ENCODE measurements around the gene PTGDS.

The PTGDS gene

DNA sequence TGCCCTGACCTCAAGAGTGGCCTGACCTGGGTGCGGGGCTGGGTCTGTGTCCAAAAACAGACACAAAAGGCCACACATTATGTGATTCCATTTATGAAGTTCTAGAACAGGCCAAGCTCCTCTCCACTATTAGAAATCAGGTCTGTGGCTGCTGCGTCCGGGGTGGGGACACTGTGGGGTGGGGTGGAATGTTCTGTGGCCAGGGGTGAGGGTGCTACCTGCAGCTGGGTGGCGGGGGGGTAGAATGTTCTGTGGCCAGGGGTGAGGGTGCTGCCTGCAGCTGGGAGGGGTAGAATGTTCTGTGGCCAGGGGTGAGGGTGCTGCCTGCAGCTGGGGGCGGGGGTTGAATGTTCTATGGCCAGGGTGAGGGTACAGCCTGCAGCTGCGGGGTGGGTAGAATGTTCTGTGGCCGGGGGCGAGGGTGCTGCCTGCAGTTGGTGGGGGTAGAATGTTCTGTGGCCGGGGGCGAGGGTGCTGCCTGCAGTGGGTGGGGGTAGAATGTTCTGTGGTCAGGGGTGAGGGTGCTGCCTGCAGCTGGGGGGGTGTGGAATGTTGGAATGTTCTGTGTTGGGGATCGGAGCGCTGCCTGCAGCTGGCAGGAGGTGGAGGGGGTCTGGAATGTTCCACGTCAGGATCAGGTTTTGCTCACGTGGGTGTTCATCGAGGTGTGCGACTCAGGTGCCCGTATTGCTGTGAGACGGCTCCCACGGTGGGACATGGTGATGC is 16.9 kb upstream of the PTGDS start:
- H3K4me3 Mint-ChIP-seq, result no peak overlapping the region

DNA sequence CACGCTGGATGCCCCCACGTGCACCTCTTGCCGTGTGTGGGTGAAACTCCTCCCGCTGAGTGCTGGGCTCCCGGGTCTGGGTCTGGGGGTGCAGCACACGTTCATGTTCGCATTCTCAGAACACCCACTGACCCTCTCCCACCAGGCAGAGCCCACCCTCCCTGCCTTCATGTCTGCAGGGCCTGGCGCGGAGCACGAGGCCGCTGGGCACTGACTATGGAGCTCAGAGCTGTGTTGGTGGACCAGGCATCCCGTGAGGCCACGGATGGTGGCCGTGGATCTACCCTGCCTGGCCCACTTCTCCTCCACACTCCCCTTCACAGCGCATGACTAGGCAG is 16.4 kb upstream of the PTGDS start:
- no peak overlapping the region for H3K4me3 Mint-ChIP-seq
- no peaks in the 10 kb centered on the region for H3K27me3 Mint-ChIP-seq

More for the DNA sequence above, 16.9 kb upstream of the PTGDS start:
- Mint-ChIP-seq H3K36me3 (ENCODE audit: low read depth) (no peaks in the 10 kb centered on the region), H3K9me3 (peaks cover 8% of the 10 kb centered on the region), H3K4me1 (ENCODE audit: low read depth) (peaks cover 21% of the 10 kb centered on the region), H3K27ac (no peak overlapping the region), H3K27me3 (no peaks in the 10 kb centered on the region)

DNA sequence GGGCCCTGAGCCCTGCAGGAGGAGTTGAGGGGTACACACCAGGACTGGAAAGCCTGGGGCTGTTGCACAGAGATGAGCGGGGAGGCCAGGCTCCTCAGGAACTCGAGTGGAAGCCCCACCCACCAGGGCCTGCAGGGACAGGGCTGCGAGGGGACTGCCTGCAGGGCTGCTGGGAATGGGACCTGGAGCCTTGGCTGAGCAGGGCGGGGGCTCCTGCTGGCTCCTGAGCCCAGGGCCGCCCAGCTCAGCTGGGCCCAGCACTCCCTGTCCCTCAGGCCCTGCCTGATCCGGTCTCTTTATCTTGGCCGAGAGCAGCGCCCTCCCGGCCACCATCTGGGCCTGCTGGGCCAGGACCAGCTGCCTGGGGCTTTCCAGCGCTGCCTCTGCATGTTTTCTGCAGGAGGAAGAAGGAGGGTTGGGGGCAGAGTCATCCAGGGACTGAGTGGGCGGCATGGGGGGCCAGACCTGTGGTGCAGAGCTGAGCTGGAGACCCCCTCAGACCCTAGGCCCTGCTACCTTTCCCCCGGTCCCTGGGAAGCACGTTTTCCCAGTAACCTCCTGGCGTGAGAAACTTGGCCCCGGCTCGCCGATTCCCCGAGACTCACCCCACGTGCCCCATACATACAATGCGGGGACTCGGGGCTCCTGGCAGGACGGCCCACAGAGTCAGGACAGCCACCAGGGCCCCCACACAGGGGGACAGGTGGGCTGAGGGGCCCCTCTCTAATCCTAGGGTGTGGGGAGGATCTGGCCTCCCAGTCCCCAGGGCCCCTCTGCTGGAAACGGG is 15.8 kb upstream of the PTGDS start:
- Mint-ChIP-seq H3K9me3 (peaks cover 3% of the 10 kb centered on the region), H3K27me3 (no peaks in the 10 kb centered on the region), H3K4me3 (no peak overlapping the region), H3K27ac (no peak overlapping the region), H3K4me1 (ENCODE audit: low read depth) (peaks cover 31% of the 10 kb centered on the region), H3K36me3 (ENCODE audit: low read depth) (no peaks in the 10 kb centered on the region)

More for the DNA sequence above, 16.4 kb upstream of the PTGDS start:
- Mint-ChIP-seq H3K36me3 (ENCODE audit: low read depth) (no peaks in the 10 kb centered on the region), H3K4me1 (ENCODE audit: low read depth) (peaks cover 26% of the 10 kb centered on the region), H3K27ac (no peak overlapping the region), H3K9me3 (peaks cover 8% of the 10 kb centered on the region)

DNA sequence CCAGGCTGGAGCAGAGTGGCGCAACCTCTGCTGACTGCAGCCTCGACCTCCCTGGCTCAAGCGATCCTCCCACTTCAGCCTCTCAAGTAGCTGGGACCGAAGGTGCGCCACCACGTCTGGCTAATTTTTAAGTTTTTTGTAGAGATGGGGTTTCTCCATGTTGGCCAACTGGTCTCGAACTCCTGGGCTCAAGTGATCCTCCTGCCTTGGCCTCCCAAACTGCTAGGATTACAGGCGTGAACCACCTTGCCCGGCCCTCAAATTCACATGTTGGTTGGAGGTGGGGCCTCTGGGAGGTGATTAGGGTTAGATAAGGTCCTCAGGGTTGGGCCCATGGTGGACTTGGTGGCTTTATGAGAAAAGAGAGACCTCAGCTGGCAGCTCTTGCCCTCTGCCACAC is 15.1 kb upstream of the PTGDS start:
- Mint-ChIP-seq H3K4me1 (ENCODE audit: low read depth) (peaks cover 32% of the 10 kb centered on the region), H3K27me3 (no peaks in the 10 kb centered on the region), H3K27ac (no peak overlapping the region), H3K4me3 (no peak overlapping the region), H3K36me3 (ENCODE audit: low read depth) (no peaks in the 10 kb centered on the region), H3K9me3 (no peaks in the 10 kb centered on the region)

DNA sequence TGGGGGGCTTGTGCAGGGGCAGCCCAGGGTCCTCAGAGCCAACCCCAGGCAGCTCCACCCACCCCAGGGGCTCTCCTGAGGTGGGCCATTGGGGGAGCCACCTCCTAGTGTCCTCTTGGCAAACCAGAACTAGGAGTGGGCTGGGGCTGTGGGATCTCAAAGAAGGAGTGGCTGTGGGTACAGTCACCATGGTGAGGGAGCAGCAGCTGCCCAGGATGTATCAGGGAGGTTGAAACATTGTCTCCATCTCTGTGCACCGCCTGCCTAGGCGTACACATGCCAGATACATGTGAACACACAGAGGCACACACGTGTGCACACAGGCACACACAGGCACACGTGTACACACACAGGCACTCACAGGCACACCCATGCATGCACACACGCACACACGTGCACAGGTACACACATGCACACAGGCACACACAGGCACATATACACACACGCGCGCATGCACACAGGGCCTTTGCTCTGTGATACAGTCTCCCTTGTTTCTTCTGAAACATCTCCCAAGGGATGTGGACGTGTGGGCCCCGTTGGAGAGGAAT is 14.5 kb upstream of the PTGDS start:
- Mint-ChIP-seq H3K36me3 (ENCODE audit: low read depth) (no peaks in the 10 kb centered on the region), H3K9me3 (no peaks in the 10 kb centered on the region), H3K27me3 (no peaks in the 10 kb centered on the region), H3K27ac (no peak overlapping the region), H3K4me1 (ENCODE audit: low read depth) (peaks cover 32% of the 10 kb centered on the region), H3K4me3 (no peak overlapping the region)

DNA sequence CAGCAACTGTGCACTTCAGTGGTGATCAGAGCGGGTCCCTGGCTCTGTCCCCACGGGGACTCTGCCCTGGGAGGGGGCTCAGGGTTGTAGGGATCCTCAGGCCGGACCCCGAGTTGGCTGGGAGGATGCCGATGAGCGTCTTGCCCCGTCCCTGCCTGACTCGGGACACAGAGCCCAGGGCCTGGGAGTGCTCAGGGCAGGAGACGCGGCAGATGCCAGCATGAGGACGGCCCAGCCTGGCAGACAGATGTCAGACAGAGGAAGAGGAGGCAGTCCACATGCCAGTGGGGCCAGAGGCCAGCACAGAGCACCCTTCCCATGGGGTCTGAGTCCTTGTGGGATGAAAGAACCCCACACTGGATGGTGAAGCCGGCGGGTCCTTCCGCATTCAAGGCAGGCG is 14.0 kb upstream of the PTGDS start:
- Mint-ChIP-seq H3K36me3 (ENCODE audit: low read depth) (no peaks in the 10 kb centered on the region), H3K27me3 (no peaks in the 10 kb centered on the region), H3K4me3 (no peak overlapping the region), H3K9me3 (no peaks in the 10 kb centered on the region), H3K4me1 (ENCODE audit: low read depth) (peaks cover 32% of the 10 kb centered on the region), H3K27ac (no peak overlapping the region)

DNA sequence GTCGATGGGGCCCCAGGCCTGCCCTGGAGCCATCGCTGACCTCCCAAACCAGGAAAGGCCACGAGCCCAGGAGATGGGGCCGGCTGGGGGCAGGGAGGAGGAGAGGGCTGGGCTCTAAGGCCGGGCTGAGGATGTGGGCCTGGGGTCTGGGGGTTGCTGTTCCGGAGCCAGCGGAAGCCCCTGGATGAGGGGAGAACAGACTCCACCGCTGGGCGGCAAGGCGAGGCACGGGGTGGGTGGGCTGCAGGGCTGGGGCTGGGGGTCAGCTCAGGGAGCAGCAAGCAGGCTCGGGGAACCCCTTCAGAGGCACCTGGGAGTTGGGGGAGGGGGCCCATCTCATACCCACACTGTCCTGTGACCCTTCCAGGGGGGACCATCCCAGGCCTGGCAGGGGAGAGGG is 13.6 kb upstream of the PTGDS start:
- peaks cover 32% of the 10 kb centered on the region for H3K4me1 Mint-ChIP-seq (ENCODE audit: low read depth)

DNA sequence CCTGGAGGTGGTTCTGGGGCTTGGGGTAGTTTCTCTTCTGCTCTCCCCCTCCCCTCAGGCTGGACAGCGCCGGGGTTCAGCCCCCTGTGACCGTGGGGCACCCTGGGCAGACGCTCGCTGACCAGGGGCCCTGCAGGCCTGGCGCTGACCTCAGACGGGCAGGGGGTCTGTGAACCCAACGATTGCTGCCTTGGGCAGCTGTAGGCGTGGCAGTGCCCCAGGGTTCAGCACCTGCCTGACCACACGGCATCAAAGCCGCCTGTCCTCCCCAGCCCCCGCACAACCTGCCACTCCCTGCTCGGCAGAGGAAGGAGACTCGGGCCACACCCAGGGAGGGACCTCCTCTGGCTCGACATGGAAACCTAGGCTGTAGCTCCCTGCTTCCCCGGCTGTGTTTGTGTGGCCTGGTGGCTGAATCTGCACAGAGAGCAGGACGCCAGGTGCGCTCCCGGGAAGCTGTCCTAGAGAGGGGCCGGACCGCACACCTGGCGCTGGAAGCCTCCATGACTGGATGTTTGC is 13.1 kb upstream of the PTGDS start:
- Mint-ChIP-seq H3K27ac (no peak overlapping the region), H3K4me3 (no peak overlapping the region), H3K4me1 (ENCODE audit: low read depth) (peaks cover 32% of the 10 kb centered on the region)

More for the DNA sequence above, 13.6 kb upstream of the PTGDS start:
- no peaks in the 10 kb centered on the region for H3K9me3 Mint-ChIP-seq
- no peak overlapping the region for H3K4me3 Mint-ChIP-seq
- H3K27me3 Mint-ChIP-seq, result no peaks in the 10 kb centered on the region
- no peak overlapping the region for H3K27ac Mint-ChIP-seq
- H3K36me3 Mint-ChIP-seq (ENCODE audit: low read depth), result no peaks in the 10 kb centered on the region

DNA sequence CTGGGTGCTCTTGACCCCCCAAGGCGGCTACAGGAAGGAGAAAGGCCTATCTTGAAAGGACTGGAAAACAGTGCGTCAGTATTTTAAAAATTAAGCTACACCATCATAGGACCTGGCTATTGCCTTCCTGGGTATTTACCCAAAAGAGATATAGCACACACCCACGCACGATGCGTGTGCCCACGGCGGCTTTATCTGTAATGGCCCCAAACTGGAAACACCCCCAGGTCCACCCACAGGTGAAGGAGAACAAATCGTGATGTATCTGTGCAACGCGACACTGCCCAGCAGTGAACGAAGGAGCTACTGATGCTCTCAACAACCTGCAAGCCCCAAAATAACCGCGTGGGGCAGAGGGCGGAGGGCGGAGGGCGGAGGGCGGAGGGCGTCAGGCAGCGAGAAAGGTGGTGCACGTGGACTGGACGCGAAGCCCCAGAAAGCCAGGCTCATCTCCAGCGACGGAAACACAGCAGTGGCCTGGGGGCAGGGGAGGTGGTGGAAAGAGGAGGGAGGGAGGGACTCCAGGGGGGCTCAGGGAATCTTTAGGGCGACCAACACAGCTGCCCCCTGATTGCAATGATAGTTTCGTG is 12.4 kb upstream of the PTGDS start:
- no peak overlapping the region for H3K27ac Mint-ChIP-seq
- H3K36me3 Mint-ChIP-seq (ENCODE audit: low read depth), result no peaks in the 10 kb centered on the region
- H3K4me1 Mint-ChIP-seq (ENCODE audit: low read depth), result peaks cover 32% of the 10 kb centered on the region
- H3K27me3 Mint-ChIP-seq, result no peaks in the 10 kb centered on the region
- no peak overlapping the region for H3K4me3 Mint-ChIP-seq
- H3K9me3 Mint-ChIP-seq, result no peaks in the 10 kb centered on the region

More for the DNA sequence above, 13.1 kb upstream of the PTGDS start:
- Mint-ChIP-seq H3K36me3 (ENCODE audit: low read depth) (no peaks in the 10 kb centered on the region), H3K27me3 (no peaks in the 10 kb centered on the region), H3K9me3 (no peaks in the 10 kb centered on the region)

DNA sequence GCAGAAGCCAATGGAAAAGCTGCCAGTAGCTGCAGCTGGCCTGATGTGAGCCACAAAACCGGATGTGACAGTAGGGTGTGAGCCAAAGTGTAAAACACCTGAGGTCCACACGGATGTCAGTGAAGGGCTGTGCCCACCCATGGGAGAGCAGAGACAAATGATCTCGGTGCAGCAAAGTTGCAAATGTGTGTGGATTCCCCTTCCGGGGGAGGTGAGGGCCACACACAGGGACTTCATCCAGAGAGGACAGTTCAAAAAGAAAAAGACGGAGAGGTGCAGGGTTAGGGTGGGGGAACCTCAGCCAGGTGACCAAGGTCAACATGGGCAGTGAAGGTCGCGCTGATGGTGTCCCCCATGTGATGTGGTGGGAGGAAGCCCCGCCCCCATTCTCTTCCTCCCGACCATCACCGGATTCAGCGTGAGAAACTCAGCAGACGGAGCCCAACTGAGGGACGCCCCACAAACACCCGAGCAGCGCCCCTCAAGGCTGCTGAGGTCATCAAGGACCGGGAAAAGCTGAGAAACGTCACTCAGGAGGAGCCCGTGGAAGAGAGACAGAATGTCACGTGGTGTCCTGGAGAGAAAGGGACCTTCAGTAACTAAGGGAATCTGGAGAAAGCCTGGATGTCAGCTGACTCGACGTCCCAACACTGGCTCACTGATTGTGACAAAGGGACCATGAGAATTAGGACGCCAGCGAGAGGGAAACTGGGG is 11.4 kb upstream of the PTGDS start:
- H3K4me3 Mint-ChIP-seq, result peak overlapping the region; percentile 36
- no peaks in the 10 kb centered on the region for H3K27me3 Mint-ChIP-seq
- peak overlapping the region; percentile 72 for H3K27ac Mint-ChIP-seq
- H3K9me3 Mint-ChIP-seq, result no peaks in the 10 kb centered on the region
- H3K4me1 Mint-ChIP-seq (ENCODE audit: low read depth), result peaks cover 25% of the 10 kb centered on the region
- no peaks in the 10 kb centered on the region for H3K36me3 Mint-ChIP-seq (ENCODE audit: low read depth)

DNA sequence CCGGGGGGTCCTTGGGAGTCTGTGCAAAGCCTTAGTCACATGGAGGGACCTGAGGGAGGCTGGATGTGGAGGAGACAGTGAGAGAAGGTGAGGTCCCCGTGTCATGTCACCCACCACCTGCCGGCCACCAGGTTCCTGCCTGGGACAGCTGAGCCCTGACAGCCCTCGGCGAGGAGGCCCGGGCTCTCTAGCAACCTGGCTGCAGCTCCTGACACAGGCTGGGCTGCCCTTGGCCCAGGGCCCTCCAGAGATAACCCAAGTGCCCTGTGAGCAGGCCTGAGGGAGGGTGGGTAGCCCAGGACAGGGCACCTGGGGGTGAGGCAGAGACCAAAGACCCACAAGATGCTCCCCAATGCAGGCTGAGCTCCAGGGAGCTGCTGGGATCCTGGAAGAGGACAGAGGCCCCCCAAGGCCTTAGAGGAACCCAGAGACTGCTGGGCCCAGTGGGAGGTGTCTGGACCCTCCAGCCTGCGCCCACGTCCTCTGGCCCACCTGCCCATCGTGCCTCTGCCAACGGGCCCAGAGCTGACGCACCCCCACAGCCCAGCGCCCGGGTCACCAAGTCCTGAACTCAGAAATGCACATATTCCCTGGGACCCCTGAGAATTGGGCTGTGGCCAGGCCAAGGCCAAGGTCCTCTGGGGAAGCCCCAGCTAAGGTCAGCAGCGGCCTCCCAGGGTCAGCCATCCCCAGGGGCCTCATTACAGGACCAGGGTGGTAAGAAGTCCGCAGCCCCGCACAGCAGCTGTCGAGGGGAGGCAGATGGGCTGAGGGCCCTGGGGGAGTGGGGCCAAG is 8.8 kb upstream of the PTGDS start:
- Mint-ChIP-seq H3K27me3 (no peaks in the 10 kb centered on the region), H3K27ac (no peak overlapping the region), H3K36me3 (ENCODE audit: low read depth) (no peaks in the 10 kb centered on the region), H3K4me1 (ENCODE audit: low read depth) (peaks cover 19% of the 10 kb centered on the region), H3K9me3 (no peaks in the 10 kb centered on the region), H3K4me3 (no peak overlapping the region)

DNA sequence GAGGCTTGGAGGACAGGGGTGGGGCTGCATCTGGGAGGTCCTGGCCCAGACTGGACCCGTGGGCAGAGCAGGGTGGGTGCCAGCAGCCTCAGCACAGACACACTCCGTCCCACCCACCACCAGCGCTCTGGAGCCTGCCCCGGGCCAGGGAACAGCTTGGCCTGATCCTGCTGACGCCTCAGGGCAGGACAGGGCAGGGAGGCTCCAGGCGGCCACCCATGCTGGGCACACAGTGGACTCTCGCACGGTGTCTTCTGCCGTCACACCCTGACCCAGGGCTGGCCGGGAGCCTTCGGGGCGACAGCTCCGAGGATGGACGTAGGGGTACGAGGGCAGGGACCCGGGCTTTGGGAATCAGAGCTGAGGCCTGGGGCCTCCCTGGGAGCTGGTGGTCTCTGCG is 8.2 kb upstream of the PTGDS start:
- Mint-ChIP-seq H3K27ac (no peak overlapping the region), H3K9me3 (no peaks in the 10 kb centered on the region), H3K27me3 (no peaks in the 10 kb centered on the region), H3K4me1 (ENCODE audit: low read depth) (peaks cover 19% of the 10 kb centered on the region), H3K36me3 (ENCODE audit: low read depth) (no peaks in the 10 kb centered on the region), H3K4me3 (no peak overlapping the region)

DNA sequence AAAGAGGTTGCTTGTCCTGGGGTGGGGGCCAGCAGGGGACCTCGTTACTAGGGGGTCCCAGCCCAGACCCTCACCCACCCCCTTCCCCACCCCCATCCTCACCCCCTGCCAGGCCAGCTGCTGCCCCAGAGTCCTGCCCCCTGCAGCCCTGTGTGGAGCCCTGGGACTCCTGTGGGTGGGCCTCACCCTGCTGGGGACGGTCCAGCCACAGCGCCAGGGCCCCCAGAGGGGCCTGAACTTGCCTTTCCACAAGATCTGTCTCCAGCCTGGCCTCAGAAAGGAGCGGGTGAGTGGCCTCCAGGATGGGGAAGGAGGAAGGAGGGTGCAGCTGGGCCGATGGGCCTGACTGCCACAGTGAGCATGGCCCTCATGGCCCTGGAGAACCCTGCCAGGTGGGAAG is 7.5 kb upstream of the PTGDS start:
- Mint-ChIP-seq H3K27me3 (no peaks in the 10 kb centered on the region), H3K4me1 (ENCODE audit: low read depth) (peaks cover 14% of the 10 kb centered on the region), H3K36me3 (ENCODE audit: low read depth) (no peaks in the 10 kb centered on the region), H3K9me3 (no peaks in the 10 kb centered on the region), H3K4me3 (no peak overlapping the region), H3K27ac (no peak overlapping the region)

DNA sequence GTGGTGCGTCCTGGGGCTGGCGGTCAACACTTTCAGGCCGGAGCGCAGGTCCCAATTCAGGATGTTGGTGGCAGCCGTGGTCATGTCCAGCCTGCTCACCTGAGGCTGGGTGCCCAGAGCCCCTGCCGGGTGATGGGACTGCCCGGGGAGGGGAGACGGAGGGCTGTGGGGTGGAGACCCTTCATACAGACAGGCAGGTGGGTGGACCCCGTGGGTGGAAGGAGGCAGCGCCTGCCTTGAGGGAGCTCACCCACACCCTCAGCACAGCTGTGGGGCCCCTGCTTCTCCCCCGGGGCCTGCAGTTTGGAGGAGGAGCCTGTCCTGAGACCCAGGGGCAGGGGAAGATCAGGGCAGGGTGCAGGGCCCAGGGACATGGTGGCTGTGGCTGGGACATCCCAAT is 6.9 kb upstream of the PTGDS start:
- no peak overlapping the region for H3K27ac Mint-ChIP-seq
- H3K9me3 Mint-ChIP-seq, result no peaks in the 10 kb centered on the region
- peaks cover 17% of the 10 kb centered on the region for H3K4me1 Mint-ChIP-seq (ENCODE audit: low read depth)
- H3K27me3 Mint-ChIP-seq, result no peaks in the 10 kb centered on the region
- H3K4me3 Mint-ChIP-seq, result no peak overlapping the region
- H3K36me3 Mint-ChIP-seq (ENCODE audit: low read depth), result no peaks in the 10 kb centered on the region
